RPMI7951 (cell line): Measurements from ENCODE around the gene CPOX. TPM values are rescaled to one million over a fixed set of nuclear protein-coding genes. Genes with fewer than 3 reads are reported as not detected.

Experiments
- DNase-seq: peaks from one replicate; pipeline ENCODE4 v3.0.0-alpha.2; 2012; ENCODE audit warnings: low read depth
- total RNA-seq: library from RNA; depleted of rRNA; stranded (reverse); fragments of >200 nt; shearing (Covaris generic); gene quantifications from 2 replicates; pipeline ENCODE4 v1.2.3, GENCODE V29; 2014; rRNA removed

Gene CPOX
- total RNA-seq, 1 experiment from 2014 or later, result 63.3 TPM

DNA sequence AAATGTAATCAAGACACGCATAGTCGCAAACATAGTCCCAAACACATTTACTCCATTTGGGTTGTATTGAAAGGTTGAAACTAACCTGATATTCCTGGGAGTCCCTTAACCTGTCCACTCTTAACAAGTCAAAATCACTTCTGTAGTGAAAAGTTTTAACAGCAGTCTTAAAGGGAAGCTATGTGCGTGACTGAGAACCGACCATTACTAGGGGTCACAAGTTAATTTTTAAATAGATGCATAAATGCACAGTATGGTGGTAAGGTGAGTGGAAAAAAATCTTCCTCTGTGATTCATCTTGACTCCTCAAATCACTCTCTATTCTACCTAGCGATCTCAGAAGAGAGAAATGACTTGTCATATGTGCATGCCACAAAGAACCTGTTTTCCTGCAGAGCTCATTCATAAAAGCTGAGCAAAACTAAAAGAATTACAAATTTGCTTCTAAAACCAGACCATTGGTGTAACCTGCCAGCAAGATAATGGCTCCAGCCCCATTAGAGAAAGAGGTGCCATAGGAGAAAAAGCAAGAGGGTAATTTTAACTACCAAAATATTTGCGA is 56.9 kb downstream of the CPOX start:
- no peak for DNase-seq

DNA sequence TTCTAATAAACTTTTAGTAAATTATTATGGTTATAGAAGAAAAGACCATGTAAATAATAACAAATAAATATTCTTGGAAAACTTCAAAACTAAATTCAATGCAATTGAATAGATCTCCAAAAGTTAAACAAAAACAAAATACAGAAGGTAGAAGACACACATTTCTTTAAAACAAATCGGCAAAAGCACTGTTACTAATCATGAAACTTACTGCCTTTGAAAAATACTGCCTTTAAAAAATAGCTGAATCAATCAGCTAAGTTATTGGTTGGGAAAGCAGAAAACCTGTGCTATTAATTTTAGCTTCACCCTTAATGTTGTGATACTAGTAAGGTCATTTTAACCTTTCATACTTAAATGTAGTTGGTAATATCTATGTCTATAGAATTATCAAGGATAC is 58.7 kb downstream of the CPOX start:
- no peak for DNase-seq

DNA sequence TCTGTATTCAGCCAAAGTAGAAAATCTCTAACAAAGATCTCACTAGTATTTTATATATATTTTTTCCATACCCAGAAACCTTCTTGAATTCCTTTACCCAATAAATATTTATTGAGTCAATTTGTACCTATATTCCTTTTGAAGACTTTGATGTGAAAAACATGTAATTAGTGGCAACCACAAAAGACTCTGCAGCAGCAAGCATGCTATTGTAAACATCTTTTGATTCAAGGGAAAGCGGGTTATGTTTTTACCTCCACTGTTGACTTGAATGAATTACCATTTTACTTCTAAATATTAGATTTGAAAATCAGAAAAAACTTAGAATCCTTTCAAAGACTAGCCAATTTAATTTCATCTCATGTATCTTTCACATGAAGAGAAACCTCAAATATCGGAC is 59.2 kb downstream of the CPOX start:
- no peak for DNase-seq

DNA sequence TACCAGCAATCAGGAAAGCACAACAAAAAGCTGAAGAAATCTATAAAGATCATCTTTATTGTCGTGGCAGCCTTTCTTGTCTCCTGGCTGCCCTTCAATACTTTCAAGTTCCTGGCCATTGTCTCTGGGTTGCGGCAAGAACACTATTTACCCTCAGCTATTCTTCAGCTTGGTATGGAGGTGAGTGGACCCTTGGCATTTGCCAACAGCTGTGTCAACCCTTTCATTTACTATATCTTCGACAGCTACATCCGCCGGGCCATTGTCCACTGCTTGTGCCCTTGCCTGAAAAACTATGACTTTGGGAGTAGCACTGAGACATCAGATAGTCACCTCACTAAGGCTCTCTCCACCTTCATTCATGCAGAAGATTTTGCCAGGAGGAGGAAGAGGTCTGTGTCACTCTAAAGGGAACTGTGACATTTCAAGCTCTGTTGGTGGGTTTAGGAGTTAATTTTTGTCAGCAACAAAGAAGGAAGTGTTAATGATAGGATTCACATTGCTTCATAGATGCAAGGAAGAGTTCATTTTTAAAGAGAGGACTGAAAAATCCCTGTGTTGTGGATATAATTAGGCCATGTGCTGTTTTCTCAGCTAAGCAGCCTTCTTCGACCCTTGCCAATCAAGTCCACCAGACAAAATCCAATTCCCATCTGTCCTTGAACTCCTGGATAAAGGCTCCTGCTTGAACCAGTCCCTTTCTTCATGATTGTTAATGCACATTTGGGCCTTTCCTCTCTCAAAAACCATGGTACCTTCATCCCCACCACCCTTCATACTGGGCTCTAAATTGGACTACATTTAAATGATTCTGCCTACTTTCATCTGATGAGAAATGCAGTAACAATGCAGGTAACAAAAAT is 60.5 kb downstream of the CPOX start:
- no peak for DNase-seq

DNA sequence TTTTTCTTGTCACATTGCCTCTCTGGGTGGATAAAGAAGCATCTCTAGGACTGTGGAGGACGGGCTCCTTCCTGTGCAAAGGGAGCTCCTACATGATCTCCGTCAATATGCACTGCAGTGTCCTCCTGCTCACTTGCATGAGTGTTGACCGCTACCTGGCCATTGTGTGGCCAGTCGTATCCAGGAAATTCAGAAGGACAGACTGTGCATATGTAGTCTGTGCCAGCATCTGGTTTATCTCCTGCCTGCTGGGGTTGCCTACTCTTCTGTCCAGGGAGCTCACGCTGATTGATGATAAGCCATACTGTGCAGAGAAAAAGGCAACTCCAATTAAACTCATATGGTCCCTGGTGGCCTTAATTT is 61.2 kb downstream of the CPOX start:
- DNase-seq, result no peak

DNA sequence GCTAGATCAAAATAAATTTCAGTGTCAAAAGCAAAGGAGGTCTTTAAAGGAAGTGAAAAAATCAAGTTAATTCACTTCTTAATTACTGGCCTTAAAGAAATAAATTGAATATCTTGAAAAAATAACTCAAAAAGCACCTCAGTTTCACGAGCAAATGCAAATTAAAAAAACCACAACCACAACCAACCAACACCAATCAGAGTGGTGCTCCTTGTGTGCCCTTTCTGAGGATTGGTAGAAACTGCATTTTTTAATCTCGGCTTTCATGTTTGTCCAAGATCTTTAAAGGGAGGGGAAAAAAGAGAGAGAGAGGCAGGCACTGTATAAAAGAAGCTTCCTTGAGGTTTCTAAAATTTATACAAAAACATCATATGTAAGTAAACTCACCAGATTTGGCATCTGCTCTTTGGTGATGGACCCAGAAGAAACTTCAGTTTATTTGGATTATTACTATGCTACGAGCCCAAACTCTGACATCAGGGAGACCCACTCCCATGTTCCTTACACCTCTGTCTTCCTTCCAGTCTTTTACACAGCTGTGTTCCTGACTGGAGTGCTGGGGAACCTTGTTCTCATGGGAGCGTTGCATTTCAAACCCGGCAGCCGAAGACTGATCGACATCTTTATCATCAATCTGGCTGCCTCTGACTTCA is 61.7 kb downstream of the CPOX start, which contains the start of gene GPR15:
Gene GPR15, plus strand, starts transcription at position 357 of the 653 bp plus-strand sequence. Its CDS starts 56 bp downstream, at position 413.
- DNase-seq, result no peak

DNA sequence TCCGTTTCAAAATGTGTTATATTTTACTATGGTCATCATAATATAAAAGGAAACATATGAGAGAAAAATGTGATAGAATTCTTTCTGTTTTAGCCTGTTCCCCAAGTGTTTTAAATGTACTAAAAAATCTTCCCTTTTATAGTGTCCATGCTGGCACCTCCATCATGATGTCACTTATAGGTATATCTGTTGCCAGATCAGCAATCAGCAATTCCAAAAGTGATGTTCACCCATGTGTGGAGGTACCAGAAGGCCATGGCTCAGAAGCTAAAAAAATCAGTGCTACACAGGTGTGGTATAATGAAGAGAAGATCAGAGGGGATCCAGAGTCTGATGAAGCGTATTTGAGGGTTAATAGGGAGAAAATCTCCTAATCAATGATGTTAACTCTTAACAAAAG is 62.7 kb downstream of the CPOX start:
- DNase-seq, result no peak

DNA sequence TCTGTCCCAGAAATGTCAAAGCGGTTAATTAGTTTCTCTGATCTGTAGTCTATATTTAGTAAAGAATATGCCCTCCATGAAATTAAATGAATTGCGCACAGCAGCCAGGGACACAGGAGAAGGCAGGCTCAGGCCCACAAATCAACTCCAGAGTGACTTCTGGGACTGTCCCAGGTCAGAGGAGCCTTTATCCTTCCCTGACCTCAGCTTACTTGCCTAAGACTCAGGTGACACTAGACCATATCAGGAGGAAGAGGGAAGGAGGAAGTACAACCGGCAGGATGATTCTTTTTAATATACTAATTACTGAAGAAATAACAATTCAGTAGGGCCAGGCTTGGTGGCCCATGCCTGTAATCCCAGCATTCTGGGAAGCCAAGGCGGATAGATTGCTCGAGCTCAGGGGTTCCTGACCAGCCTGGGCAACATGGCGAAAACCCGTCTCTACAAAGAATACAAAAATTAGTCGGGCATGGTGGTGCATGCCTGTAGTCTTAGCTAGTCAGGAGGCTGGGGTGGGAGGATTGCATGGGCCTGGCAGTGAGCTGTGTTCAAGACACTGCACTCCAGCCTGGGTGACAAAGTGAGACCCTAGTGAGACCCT is 63.5 kb downstream of the CPOX start:
- no peak for DNase-seq

Other genes starting within 250 kb of the CPOX start
- not detected in 2 replicates for gene OR5K4, start 239.8 kb downstream of the CPOX start, total RNA-seq
- not detected in 2 replicates for gene OR5K3, start 202.9 kb downstream of the CPOX start, total RNA-seq
- gene OR5K1, start 130.4 kb downstream of the CPOX start, total RNA-seq, result not detected in 2 replicates
- not detected in 2 replicates for gene OR5K2, start 95.9 kb downstream of the CPOX start, total RNA-seq
- 153 and 181 TPM in 2 replicates for gene CLDND1, start 70.7 kb downstream of the CPOX start, total RNA-seq
- gene GPR15, start 61.6 kb downstream of the CPOX start, total RNA-seq, result 0.20 and 0.36 TPM in 2 replicates
- 8.6 and 10.5 TPM in 2 replicates for gene ST3GAL6, start 169.7 kb upstream of the CPOX start, total RNA-seq